GM18907 (cell line): Measurements from ENCODE around the gene ANKRD66.
"Not testable (repeated sequence)": the region's sequence is repeated elsewhere in the genome, so short reads cannot be mapped to it uniquely, and the experiment has no call there.

Experiments used
- ATAC-seq: cut with Tn5 transposase; IDR thresholded peaks from one replicate; pipeline ENCODE4 v1.9.1; 2021; ENCODE audit warnings: mild to moderate bottlenecking, moderate library complexity; ENCODE audit not compliant: unreplicated experiment

Gene ANKRD66

DNA sequence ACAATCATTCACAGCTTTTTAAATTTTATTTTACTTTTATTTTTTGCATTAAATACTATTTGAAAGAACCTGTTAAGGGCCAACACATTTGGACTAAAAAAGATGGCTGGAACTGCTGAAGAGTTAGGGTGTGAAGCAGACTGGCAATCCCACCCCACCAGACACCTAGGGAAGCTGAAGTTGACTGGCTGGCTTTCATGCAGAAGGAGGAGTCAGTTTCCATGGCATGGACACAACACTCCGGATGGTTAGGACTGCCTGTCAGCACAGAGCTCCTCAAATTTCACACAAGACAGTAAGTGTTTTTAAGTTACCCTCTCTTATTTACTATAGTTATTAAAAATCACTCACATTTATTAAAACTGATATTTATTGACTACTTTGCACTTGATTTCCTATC lies at the start of gene ANKRD66:
Gene ANKRD66, plus strand, starts transcription at position 238 of the 400 bp plus-strand sequence. CDS start 5,016 bp downstream, outside the sequence.
- no peak for ATAC-seq

DNA sequence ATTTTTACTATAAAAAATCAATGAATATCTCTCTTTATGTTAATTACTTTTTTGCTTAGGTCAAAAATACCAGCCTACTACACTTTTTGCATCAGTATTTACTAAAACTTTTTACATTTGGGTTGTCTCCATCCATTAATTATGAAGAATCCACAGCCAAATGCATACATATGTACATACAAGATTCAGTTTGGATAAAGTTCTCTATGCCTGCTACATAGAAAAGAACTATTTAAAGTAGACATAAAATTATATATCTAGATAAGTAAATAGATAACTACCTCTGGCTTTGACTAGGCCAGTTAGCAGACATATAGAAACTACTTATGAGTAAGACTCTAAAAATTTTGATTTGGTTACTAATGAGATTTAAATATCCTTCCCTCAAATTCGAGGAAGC lies 46.8 kb upstream of the ANKRD66 start:
- no peak for ATAC-seq

DNA sequence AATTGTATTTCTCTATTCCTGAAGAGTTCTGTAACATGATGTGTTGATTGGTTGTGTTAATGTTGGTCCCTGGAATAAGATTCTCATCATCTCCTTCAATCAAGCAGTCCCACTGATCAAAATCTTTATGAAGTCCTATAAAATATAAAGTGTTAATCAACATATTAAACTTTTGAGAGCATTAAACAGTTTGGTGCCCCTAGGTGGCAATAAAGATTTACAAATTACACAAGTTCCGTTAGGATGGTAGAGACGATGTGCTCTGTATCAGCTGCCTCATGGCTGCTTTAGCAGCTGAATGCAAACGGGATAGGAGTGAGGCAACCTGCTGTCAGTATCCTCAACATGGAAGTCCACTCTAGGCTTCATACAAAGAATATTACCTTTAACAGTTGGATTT lies 42.2 kb upstream of the ANKRD66 start:
- no peak for ATAC-seq

DNA sequence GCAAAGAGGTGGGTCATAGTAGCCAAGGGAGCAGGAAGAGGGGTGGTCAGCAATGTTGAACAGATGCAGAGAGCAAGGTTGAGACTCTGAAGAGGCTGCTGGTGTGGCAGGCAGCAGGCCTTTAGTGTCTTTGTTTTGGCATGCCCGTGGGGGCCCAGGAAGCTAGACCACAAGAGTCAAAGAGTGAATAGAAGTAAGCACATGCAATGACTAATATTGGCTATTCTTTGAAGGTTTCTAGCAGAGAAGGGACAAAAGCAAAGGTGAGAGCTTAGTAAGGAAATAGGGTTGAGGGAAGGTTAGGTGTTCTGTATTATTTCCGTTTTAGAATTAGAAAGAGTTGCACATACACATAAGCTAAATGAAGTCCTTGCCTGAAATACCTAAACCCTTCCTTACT lies 40.3 kb upstream of the ANKRD66 start:
- ATAC-seq, result no peak

DNA sequence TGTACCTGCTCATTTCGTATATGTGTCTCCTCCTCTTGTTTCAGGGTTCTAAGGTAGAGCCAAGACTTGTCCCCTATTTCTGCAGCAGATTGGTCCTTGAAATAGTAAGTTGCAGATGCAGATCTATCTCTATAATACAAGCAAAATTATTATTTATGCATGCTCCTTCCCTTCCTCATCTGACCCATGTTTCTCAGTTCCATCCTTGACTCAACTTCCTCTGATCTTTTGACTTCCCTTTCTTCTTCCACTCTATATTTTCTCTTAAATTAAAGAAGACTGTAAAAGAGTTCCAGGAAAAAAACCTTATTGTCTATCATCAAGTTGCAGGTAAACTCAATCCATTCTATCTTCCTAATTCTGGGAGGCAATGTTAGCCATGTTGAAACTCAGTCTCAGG lies 35.2 kb upstream of the ANKRD66 start:
- ATAC-seq, result no peak

DNA sequence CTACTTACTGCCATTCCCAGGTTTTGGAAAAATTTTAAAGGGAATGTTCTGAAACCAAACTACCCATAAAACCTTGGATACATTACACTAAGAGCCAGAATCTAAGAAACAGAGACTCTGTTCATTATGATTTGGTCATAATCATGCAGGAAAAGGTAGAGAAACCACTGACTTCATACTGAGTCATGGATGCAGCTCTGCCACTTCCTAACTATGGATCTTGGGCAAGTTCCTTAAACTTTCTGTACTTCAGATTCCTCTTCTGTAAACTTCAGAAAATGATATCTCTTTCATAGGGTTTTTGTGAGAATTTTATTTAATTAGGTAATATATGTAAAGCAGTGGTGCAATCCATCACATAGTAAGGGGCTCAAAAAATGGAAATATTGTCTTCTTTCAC lies 31.6 kb upstream of the ANKRD66 start:
- no peak for ATAC-seq

DNA sequence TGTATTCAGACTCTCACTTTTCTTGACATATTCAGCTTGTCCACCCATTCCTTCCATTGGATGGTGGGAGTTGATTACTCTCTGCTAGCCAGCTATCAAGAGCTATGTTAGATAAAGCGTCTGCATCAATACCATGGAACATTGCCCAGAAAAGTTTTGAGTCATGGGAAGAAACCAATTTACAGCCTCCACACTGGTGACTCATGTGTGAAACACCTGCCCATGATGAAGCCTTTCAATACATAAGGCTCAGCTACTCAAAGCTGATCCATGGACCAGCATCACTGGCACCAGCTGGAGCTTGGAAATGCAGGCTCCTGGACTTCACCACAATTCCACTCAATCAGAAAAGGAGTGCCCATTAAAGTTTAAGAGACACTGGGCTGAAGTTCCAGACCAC lies 27.6 kb upstream of the ANKRD66 start:
- ATAC-seq, result no peak

DNA sequence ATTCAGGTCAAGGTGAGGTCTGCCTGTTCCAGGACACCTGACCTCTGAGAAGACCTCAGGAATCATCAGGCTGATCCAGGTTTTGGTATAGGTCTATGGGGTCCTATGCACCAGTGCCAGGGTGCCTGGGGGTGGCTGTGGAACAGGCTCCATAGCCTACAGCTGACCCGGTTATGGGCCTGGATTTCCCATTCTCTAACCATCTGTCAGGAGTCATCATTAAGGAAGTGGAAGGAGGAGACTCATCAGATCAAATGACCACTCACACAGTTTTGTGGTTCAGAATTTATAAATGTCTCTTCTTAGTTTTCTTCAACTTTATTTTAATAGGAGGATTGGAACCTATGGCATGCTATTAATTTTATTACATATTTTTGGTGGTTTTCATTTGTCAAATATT lies 26.3 kb upstream of the ANKRD66 start:
- ATAC-seq, result no peak

DNA sequence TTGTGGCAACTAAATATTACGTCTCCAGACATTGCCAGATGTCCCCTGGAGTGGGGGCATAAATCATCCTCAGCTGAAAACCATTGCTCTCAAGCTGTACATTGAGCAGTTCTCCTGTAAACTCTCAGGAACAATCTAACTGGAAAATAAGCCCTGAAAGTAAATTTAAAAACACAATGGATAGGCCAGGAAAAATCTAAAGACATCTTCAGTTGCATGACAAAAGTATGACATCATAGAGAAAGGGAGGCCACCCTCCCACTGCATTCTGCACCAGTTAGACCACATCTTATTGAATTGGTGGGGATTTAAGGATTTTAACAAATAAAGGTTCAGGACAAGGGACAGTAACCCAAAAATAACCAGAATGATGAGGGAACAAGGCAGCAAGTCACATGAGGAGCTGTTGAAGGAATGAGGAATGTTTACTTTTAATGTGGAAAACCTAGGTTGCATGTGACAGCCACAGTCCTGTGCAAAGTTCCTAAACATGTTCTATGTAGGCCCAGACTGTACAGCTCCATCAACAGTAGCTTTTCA lies 16.9 kb upstream of the ANKRD66 start:
- no peak for ATAC-seq

DNA sequence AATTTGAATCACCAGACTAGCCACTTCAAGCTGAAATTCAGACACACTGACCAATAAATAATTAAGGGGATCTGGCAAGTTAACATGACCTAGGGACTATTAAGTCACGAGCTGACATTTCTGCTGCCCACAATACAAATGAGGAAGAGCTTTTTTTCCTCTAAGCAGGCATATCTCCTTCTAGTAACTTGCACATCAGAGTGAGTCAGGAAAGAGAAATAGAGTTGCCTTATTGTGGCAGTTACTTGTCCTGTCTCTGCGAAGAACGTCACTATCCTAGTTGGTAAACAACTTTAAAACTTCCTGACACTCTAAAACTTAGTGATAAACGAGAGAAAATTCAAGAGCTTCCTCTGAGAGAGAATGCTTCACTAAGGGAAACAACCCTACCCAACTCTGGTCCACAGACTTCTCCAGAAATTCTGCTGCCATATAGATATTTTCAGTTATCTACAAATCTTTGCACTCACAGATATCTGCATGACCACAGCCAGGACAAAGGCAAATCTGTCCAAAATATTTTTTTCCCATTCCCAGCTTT lies 15.7 kb upstream of the ANKRD66 start:
- ATAC-seq, result no peak

DNA sequence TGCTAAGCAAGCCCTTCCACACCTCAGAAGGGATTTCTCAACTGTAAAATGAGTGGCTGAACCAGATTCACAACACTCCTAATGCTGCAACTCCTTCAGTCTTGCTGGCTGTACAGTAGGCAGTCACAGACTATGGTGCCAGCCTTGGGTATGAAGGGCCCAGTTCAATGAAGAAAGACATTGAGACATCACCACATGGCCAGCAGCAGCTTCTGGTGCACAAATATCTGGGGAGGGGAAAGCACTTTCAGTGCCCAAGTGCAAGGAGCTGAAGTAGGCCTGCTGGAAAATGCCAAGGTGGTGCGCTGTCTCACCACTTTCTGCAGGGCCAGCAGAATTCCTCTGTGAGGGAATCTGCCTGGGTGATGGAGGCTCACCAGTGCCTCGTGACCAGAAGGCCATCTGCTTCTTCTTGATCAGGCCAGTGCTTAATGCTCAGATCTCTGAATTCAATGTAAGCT lies 13.4 kb upstream of the ANKRD66 start:
- ATAC-seq, result no peak

DNA sequence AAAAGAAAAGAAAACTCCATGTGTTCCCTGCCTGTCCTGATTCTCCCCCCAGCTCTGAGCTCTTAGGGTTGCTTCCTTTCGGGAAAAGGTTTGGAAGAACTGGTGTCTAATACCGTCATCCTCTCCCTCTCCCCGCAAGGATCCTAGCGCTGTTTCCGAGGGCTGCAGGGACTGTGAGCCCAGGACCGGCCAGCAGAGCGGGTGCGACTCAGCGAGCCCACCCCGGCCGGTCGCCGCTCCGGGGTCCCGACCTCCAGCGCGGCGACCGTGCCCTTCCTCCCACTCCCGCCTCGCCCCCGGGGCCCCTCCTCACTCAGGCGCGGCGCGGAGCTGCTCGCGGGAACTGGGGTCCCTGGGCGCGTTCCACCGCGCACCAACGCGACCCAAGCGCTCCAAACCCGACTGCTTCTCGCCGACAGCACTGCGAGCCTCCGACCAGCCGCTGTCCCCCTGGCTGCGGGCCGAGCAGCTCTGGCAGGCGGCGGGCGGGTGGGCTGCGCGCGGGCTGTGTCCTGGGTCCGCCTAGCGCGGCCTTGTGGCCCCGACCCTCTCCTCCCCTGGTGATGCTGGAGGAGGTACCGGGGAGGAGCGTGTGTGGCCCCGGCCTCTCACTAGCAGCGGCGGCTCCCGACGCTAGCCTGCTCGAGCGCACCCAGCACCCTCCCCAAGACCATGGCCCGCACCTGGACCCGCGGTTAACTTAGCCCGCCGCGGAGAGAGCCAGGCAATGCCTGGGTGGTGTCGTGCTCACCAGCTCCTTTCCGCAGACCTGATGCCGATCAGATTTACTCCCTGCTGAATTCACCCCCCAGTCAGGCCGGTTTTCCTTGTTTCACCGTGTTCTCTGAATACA lies 11.6 kb upstream of the ANKRD66 start, which contains the start of gene PLA2G7:
Gene PLA2G7, minus strand, starts transcription at position 509 of the 853 bp plus-strand sequence. CDS start 12,484 bp downstream, outside the sequence.
- no peak for ATAC-seq

DNA sequence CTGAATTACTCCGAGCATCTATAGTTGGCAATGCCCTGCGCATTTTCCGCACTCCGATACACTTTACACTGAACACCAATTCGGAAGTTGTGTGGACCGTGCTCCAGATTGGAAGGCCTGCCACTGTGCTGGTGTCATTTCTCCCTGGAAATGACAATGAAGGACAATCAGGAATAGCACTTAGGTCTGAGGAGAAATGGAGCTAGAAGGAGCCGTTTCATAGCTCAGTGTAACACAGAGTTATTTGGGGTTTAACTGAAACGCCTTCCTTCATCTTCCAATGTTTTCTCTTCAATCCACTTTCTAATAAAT lies 11.1 kb upstream of the ANKRD66 start:
- no peak for ATAC-seq

DNA sequence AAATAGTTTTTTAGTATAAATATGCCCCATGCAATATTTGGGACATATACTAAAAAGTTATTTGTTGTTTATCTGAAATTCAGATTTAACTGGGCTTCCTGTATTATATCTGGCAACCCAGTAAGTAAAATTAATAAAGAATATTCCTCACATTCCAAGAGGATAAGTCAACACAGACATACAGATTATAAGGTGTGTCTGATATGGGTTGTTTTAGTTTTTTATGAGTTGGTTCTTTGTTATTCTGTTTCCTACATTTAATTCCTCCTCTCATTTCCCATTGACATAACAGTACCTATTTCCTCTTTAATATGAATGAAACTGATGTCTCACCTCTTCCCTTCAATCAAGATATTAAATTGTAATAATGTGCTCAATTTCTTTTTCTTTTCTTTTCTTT lies 9.8 kb upstream of the ANKRD66 start:
- no peak for ATAC-seq

DNA sequence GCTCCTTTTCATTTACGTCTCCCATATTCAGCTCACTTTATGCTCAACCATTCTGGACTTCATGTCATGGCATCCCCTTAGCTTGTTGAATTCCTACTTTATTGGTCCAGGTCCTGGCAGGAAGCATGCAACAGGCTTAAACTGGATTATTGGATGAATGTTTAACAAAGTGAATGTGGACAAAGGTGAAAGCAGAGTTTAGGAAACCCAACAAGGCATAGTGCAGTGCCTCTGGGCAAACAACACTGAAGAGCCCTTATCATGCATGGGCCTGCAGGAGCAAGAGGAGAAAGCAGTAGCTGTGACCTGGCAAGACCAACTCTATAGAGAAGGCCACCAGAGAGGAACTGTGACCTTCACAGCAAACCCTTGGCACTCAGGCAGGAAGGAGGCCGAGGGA lies 5.3 kb upstream of the ANKRD66 start:
- ATAC-seq, result no peak

DNA sequence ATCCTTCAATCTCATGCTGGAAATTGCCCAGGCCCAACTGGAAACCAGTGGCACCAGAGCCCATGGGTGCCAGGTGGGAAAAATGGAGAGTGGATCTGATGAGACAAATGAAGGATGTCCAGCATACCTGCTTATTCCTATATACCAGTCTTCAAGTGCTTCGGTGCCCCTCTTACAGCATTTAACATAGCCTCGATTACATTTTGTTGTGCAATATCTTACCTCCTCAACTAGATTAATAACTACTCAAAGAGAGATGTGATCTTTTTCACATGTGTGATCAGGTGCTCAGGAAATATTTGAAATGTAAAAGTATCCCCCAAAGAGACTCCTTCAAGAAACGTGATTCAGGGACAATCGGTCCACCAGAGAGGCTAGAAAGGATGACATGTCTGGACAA lies 4.8 kb upstream of the ANKRD66 start:
- no peak for ATAC-seq

DNA sequence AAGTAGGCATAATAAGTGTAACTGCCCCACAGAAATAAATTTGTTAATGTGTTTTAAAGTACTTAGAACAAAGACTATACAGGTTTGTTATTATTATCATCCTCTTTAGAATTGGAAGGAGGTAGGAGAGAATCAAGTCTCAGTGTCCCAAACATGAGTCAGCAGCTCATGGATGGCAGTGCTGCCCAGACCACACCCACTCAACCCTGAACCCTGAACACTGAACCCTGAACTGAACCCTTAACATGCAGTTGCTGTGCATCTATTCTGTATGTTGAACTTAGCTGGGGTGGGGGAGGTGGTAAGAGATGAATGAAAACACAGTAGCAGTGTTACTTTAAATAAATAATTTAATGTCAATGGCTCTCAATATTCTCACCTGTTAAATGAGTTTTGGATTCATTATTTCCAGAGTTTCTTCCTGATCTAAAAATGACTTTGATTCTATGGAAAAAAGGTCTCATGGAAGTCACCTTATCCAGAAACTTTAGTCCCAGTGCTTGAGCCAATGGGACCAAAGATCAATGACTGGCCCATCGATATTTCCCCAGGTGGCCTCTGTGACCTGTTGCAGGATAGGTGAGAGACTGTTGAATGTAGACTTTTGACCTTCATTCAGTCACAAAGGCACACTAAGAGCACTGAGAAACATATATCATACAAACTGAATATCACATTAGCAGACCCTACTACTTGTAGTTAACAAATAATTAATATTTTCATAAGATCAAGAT lies 3.1 kb upstream of the ANKRD66 start:
- ATAC-seq, result no peak

DNA sequence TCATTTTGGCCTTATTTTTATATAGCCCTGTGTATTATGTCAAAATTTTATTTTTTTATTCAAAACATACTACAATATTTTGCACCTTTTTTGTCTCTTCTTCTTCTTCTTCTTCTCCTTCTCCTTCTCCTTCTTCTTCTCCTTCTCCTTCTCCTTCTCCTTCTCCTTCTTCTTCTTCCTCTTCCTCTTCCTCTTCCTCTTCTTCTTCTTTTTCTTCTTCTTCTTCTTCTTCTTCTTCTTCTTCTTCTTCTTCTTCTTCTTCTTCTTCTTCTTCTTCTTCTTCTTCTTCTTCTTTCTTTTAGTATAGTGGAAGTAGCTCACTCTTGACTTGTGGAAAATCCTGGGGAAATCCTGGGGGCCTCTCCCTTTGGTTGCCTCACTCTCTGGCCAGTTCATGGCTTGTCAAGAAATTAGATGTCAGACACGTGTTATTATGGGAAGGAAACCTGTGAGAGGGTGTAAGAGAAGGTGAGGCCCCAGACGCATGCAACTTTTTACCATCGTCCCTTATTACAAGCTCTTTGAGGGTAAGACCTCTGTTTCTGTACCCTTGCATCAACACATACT lies 2.5 kb upstream of the ANKRD66 start:
- ATAC-seq, result not testable (repeated sequence)

DNA sequence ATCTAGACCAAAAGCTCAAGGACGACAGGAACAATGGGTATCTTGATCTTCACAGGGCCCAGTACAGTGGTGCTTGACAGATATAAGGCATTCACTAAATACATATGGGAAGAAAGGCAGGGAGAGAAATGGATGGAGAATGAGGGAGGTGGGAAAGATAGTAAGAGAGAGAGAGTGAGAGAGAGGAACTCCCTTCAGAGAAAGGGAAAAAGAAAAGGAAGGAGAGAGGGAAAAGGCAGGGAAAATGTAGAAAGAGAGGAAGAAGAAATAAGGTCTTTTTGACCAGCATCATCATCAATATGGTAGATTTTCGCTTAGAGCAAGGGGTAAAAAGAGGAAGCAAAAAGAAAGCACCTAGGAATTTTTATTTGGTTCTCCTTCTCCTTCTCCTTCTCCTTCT lies 760 bp upstream of the ANKRD66 start:
- no peak for ATAC-seq

DNA sequence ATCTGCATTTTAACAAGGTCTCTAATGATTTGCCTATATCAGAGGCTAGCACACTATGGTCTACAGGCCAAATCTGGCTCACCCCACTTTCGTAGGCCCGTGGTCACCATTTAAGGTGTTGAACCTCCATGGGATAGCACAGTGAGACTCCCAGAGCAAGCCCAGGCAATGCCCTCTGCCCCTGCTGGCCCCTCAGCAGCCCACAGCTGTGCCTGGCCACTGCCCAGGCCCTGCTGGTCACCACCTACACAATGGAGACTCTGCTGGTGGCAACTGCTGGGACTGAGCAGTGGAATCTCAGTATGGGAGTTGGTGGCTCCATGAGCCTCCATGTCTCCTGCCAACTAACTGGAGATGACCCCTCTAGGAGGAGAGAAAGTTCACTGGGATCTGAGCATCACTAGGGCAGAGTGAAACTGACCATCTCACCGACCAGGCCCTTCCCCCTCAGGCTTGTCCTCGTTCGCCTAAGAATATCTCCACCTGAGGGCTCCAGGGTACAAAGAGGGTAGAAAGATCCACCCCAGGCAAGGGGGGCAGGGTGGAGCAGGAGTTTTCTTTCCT lies 2.3 kb downstream of the ANKRD66 start:
- ATAC-seq, result no peak

DNA sequence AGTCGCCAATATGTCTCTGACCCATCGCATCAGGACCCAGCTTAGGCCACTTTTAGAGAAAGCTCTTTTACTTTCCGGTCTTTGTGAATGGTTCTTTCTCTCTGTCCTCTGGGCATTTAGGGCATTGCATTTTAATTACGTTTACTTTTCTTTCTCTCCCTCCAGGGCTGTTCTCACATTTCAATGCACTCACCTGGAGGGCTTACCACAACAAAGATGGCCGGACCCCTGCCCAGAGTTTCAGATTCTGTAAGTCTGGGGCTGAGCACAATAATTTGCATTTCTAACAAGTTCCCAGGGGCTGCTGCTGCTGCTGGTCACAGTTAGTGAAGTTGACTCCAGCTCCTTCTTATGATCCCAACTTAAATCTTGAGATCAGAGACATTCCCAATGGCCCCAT lies 3.0 kb downstream of the ANKRD66 start:
- ATAC-seq, result no peak
